CD4-positive, alpha-beta T cell treated with Interferon gamma for 1 hour (primary cell): ENCODE results near the gene SH3GLB1.
"Not testable (repeated sequence)": the region's sequence is repeated elsewhere in the genome, so short reads cannot be mapped to it uniquely, and the experiment has no call there.

Source experiments
- DNase-seq: peaks from one replicate; pipeline ENCODE4 v3.0.0-alpha.2; 2020

The SH3GLB1 gene

DNA sequence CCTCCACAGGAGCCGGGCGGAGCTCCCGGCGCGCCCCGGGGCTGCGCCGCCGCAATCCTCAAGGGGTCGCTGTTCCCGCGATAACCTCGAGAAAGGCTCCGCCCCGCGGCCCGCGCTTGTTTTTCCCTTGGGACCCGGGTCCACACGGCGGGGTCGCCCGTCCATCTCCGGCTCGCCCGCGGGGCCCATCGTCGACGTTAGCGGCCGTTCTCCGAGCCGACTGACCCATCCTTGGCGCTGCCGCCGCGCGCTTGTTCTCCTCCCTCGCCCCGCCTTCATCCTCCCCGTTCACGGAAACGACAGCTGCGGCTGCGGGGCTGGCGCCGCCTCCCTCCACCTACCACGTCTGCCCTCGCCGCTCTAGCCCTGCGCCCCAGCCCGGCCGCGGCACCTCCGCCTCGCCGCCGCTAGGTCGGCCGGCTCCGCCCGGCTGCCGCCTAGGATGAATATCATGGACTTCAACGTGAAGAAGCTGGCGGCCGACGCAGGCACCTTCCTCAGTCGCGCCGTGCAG lies at the start of gene SH3GLB1:
Gene SH3GLB1 (plus strand): TSS at position 119 of the 514 bp plus-strand sequence. CDS start 324 bp downstream, at position 443.
- DNase-seq, result peak; percentile 88

- DNase-seq, result not testable (repeated sequence)
Observed at GRCh38 chr1:86658381-86658780, 46.0 kb upstream of the SH3GLB1 start.

GRCh38 chr1:86666368-86666767 lies 38.0 kb upstream of the SH3GLB1 start:
- DNase-seq, result no peak

- DNase-seq, result no peak
Observed at GRCh38 chr1:86687595-86687994, 16.8 kb upstream of the SH3GLB1 start.

DNA sequence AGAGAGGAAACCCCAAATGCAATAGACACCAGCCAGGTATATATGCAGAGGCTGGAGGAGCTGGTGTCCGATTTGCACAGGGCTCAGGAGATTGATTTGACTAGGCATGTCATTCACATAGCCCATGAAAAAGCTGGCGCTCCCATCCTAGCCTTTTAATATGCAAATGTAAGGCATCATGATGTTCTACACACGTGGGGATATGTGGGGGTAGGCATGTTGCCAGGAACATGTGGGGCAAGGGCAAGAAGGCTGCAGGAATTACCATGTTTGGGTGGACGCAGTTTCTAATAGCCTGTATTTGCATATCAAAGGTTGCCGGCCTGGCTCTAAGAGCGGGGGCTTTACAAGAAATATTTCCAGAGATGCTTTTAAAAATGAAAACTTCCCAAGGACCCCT lies 11.7 kb upstream of the SH3GLB1 start:
- no peak for DNase-seq

GRCh38 chr1:86695400-86695799 lies 9.0 kb upstream of the SH3GLB1 start:
- no peak for DNase-seq

GRCh38 chr1:86696522-86696921 lies 7.9 kb upstream of the SH3GLB1 start:
- DNase-seq, result no peak

DNA sequence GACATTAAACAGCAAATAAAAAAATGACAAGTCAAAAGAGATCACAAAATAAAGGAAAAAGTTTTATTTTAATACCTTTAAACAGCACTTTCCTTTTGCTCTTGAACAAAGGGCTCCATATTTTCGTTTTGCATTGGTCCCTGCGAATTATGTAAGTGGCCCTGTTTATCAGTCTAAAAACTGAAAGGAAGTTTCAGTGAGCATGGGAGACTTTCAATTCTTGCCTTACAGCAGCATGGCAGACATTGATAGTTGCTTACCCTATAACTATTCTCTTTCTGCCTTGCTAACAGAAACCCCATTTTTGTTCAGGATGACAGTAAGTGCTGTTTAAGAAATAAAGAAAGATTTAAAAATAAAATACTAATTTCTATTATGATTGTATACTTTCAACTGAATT lies 5.2 kb upstream of the SH3GLB1 start:
- DNase-seq, result no peak

DNA sequence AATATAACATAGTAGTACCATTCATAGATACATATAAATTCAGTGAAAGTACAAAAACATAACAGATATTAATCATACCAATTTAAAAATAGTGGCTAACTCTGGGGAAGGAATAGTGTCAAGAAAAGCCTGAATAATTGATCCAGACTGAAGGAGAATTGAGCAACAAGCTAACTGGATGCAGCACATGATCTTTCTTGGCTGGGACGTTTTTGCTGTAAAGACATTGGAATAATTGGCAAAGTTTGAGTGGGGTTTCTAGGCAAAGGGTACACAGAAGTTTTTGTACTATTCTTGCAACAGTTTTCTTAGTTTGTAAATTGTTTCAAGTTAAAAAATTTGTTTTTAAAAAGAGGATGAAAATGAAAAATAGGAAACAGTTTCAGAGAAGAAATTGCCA lies 2.6 kb upstream of the SH3GLB1 start:
- DNase-seq, result no peak

GRCh38 chr1:86702954-86703494 lies 1.4 kb upstream of the SH3GLB1 start:
- not testable (repeated sequence) for DNase-seq

DNA sequence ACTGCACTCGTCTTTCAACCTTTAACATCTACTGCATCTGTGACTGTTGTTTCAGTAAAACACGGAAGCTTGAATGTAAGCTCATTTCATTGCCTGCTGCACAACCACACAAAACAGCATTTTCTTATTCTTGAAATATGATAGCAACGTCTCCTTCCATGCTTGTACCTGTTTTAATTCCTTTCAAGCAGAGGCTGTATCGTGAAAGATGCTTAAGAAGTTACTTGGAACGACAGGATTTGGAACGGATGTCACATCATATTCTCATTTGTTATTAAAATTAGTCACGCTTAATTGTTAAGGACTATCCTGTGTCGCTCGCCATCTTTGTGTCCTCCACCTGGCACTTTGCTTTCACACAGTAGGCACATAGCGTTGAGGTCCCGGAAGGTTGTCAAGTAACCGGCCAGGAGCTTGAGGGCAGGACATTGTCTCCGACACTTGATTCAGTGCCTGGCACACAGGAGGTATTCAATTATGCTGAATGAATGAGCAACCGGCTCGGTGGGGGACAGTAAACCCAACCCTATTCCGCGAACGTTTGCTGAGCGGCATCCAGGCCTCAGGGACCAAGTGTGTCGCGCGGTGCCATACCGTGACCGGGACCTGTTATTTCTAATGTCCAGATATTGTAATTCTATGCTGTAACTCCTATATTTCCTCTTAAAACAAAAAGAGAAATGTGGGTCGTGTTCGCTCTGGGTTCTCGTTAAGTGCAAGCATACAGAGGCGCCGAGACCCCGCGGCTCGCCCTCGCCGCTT lies 499 bp upstream of the SH3GLB1 start:
- DNase-seq, result no peak

- peak; percentile 55 for DNase-seq
Observed at GRCh38 chr1:86704972-86705664, 742 bp downstream of the SH3GLB1 start.

- DNase-seq, result no peak
Observed at GRCh38 chr1:86705665-86705985, 1.2 kb downstream of the SH3GLB1 start.

GRCh38 chr1:86706018-86706635 lies 1.8 kb downstream of the SH3GLB1 start:
- no peak for DNase-seq

DNA sequence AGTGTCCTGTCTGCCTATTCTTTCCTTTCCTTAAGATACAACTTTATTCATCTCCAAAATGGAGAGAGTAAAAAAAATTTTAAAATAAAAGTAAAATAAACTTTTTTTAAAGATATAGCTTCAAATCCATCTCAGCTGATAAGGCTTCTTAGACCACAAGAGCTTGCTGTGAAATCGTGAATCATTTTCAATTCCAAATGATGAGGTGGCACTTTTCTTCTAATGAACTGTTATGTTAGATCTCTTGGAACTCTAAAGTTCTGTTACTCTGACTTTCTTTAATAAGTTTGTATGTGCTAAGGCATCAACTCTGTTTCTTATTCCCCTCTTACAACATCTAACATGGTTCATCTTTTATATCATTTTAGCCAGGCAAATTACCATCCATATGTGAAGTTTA lies 4.5 kb downstream of the SH3GLB1 start:
- no peak for DNase-seq

DNA sequence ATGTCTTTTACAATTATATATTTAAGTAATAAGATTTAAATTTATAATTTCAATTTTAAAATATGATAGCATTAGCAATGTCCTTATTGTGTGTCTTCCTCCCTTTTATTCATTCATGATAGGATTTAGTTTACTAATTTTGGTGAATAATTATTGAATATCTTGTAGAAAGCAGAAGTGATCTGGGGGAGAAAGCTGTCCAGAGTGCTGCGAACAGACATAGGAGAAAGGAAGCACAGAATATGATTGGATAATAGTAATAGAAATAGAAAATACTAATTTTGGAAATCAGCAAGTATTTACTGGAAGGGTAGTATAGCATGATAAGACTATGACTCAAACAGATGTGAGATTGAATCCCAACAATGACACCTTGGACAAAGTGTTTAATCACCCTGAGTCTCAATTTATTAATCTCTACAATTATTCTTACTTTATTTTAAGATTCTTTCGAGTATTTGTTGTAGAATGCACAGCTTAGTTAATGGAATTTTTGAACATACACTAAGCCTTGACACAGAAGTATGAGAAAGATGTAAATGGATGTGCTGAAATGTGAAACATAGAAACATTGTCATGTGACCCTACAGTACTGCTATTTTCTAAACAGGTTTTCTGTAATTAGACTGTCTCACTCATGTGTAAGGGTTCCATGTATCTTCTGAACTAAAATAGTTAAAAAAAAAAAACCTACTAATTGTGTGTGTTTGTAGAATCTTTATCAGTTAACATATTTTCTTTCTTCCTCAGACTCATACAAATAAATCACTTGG lies 7.9 kb downstream of the SH3GLB1 start:
- DNase-seq, result no peak

DNA sequence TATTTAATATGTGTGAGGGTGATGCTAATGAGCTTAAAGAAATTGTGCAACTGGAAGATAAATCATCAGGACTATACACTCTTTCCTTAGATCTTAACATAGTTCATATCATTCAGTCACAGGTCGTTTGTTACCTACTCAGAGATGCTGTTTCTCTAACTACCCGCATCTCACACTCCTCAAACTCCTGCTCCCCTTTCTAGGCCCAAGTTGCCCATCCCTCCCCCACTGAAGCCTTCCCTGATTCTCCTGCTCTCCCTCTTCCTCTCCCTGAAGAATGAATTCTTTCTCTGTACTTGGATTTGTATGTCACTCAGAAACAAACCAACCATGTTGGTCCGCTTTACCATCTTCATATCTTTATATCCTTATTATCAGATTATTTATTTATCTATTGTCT lies 9.1 kb downstream of the SH3GLB1 start:
- DNase-seq, result no peak

GRCh38 chr1:86714159-86714558 lies 9.8 kb downstream of the SH3GLB1 start:
- DNase-seq, result no peak

DNA sequence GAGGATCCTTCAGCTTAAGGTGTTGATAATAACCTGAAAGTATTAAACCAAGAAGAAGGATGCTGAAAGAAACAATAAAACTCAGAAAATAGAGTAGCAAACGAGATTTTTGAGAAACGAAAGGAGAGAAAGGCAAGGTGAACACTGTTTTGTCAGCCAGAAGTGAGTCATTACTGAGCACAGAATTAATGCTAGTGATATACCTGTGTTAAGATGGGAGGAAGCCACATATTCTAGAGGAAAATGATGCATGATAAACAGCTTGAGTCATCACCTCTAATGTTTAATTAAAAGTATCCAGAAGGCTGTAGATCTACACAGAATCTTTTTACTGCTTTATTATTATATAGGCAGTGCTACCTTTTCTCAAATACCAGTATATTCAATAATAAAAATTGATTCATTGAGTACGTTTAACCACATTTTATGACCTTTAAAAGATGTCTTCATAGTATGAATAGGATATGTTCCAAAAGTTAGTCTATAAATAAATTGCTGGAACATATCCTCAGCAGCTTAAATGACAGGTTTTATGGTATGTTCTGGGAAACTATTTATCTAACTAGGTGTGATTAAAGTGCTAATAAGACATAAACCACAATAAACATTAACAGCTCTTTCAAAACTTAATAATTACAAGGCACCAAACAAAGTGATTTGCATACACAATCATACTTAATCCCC lies 10.3 kb downstream of the SH3GLB1 start:
- DNase-seq, result no peak

GRCh38 chr1:86718786-86719185 lies 14.4 kb downstream of the SH3GLB1 start:
- no peak for DNase-seq

DNA sequence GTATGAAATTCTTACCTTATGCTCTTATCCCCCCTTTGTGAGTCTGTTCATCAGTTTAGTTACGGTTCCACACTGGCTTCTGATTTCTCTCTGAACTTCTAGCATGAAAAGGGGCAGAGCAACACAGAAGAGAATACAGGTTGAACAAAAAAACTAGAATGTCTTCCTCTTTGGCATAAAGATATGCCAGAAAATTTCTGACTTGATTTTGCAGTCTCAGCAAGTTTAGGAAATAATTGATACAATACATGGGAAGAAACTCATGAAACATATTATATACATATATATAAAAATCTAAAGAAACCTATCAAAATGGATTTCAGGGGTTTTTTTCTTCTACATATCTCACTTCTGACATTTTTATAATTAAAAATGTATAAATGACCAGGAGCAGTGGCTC lies 27.0 kb downstream of the SH3GLB1 start:
- DNase-seq, result no peak

GRCh38 chr1:86733340-86733739 lies 29.0 kb downstream of the SH3GLB1 start:
- no peak for DNase-seq
